DND-41 (cell line): ENCODE results near the gene NECTIN2.

ENCODE experiments used
- ATAC-seq: fragments of 200-7000 bp; cut with Tn5 transposase; 3 replicates; pipeline ENCODE4 v1.9.1; 2021; ENCODE audit warnings: low read depth; ENCODE audit not compliant: insufficient read depth
- DNase-seq: peaks from one replicate; pipeline ENCODE4 v3.0.0-alpha.2; 2020
- H2AFZ ChIP-seq: 2 replicates; pipeline ENCODE4 v1.6.0; 2012; ENCODE audit warnings: low read depth, low read length
- H3K27ac ChIP-seq: 2 replicates; pipeline ENCODE4 v1.5.1; 2012; ENCODE audit warnings: low read length, inconsistent platforms
- H3K27me3 ChIP-seq: fragments of 200-600 bp; sonication (generic); 2 replicates; pipeline ENCODE4 v1.6.0; 2012; ENCODE audit warnings: low read length, mild to moderate bottlenecking, inconsistent platforms; ENCODE audit not compliant: insufficient read depth, poor library complexity
- H3K36me3 ChIP-seq: 2 replicates; pipeline ENCODE4 v1.5.1; 2012; ENCODE audit warnings: low read length, inconsistent platforms; ENCODE audit not compliant: insufficient read depth
- H3K4me1 ChIP-seq: 2 replicates; pipeline ENCODE4 v1.5.1; 2012; ENCODE audit warnings: mild to moderate bottlenecking, low read length; ENCODE audit not compliant: insufficient read depth
- H3K4me2 ChIP-seq: 2 replicates; pipeline ENCODE4 v1.6.0; 2012; ENCODE audit warnings: mild to moderate bottlenecking, moderate library complexity, low read length, inconsistent platforms; ENCODE audit not compliant: insufficient read depth
- H3K4me3 ChIP-seq, 2 experiments: fragments of 200-600 bp in 1 of 2; shearing (Covaris generic) in 1 of 2; 2 replicates each; pipeline ENCODE4 v1.5.1; 2012 to 2016; ENCODE audit warnings: inconsistent platforms in 2 of 2, low read length in 2 of 2, mild to moderate bottlenecking in 2 of 2, low read depth in 1 of 2, moderate library complexity in 1 of 2
- H3K79me2 ChIP-seq: 2 replicates; pipeline ENCODE4 v1.6.0; 2012; ENCODE audit warnings: low read length, inconsistent platforms; ENCODE audit not compliant: insufficient read depth
- H3K9ac ChIP-seq: 2 replicates; pipeline ENCODE4 v1.6.0; 2012; ENCODE audit warnings: low read depth, mild to moderate bottlenecking, inconsistent platforms, low read length, moderate library complexity
- H3K9me3 ChIP-seq: 2 replicates; pipeline ENCODE4 v1.5.1; 2012; ENCODE audit warnings: low read length, moderate library complexity, mild to moderate bottlenecking, inconsistent platforms; ENCODE audit not compliant: insufficient read depth, severe bottlenecking
- H4K20me1 ChIP-seq: 2 replicates; pipeline ENCODE4 v1.6.0; 2012; ENCODE audit warnings: low read length; ENCODE audit not compliant: insufficient read depth
- CTCF ChIP-seq: IDR thresholded peaks from 2 replicates; pipeline ENCODE4 v1.5.1; 2012; ENCODE audit warnings: borderline replicate concordance, low read length, moderate library complexity, mild to moderate bottlenecking; ENCODE audit not compliant: poor library complexity, severe bottlenecking; ENCODE audit errors: extremely low read depth
- EZH2 ChIP-seq: IDR thresholded peaks from 3 replicates; pipeline ENCODE4 v1.6.1; 2012; ENCODE audit warnings: borderline replicate concordance, low read depth, mild to moderate bottlenecking, moderate library complexity, low read length, inconsistent platforms; ENCODE audit not compliant: severe bottlenecking

The NECTIN2 gene

GRCh38 chr19:44822177-44822576, 23.9 kb upstream of the NECTIN2 start:
- Histone ChIP-seq H3K9me3 (no peaks in the 10 kb centered on the region), H3K4me1 (no peaks in the 10 kb centered on the region), H3K4me3 (no peak overlapping the region), H3K79me2 (no peaks in the 10 kb centered on the region), H3K27ac (no peak overlapping the region), H3K27me3 (no peaks in the 10 kb centered on the region), H3K4me2 (no peak overlapping the region), H4K20me1 (no peaks in the 10 kb centered on the region), H2AFZ (no peak overlapping the region), H3K36me3 (no peaks in the 10 kb centered on the region), H3K9ac (no peak overlapping the region)
- no peak for DNase-seq
- no peak for ATAC-seq
- TF ChIP-seq CTCF, result no peak
- TF ChIP-seq EZH2, result no peak

GRCh38 chr19:44822670-44823372, 23.3 kb upstream of the NECTIN2 start:
- no peak for ATAC-seq
- Histone ChIP-seq H3K36me3 (no peaks in the 10 kb centered on the region), H3K4me1 (no peaks in the 10 kb centered on the region), H3K9me3 (no peaks in the 10 kb centered on the region), H3K4me2 (no peak overlapping the region), H4K20me1 (no peaks in the 10 kb centered on the region), H3K27ac (no peak overlapping the region), H3K79me2 (no peaks in the 10 kb centered on the region), H3K27me3 (no peaks in the 10 kb centered on the region), H3K9ac (no peak overlapping the region), H3K4me3 (no peak overlapping the region), H2AFZ (no peak overlapping the region)
- no peak for DNase-seq
- no peak for TF ChIP-seq EZH2
- TF ChIP-seq CTCF, result no peak

- Histone ChIP-seq H3K4me2 (no peak overlapping the region), H3K36me3 (no peaks in the 10 kb centered on the region), H3K9ac (no peak overlapping the region), H2AFZ (no peak overlapping the region), H3K9me3 (no peaks in the 10 kb centered on the region), H3K27me3 (no peaks in the 10 kb centered on the region), H3K79me2 (no peaks in the 10 kb centered on the region), H4K20me1 (no peaks in the 10 kb centered on the region), H3K4me3 (no peak overlapping the region), H3K27ac (no peak overlapping the region), H3K4me1 (no peaks in the 10 kb centered on the region)
- ATAC-seq, result no peak
- TF ChIP-seq EZH2, result no peak
- TF ChIP-seq CTCF, result no peak
- no peak for DNase-seq
Observed at GRCh38 chr19:44823373-44823698, 22.8 kb upstream of the NECTIN2 start.
